ENCODE data around the gene ORM1.

Gene ORM1

DNA sequence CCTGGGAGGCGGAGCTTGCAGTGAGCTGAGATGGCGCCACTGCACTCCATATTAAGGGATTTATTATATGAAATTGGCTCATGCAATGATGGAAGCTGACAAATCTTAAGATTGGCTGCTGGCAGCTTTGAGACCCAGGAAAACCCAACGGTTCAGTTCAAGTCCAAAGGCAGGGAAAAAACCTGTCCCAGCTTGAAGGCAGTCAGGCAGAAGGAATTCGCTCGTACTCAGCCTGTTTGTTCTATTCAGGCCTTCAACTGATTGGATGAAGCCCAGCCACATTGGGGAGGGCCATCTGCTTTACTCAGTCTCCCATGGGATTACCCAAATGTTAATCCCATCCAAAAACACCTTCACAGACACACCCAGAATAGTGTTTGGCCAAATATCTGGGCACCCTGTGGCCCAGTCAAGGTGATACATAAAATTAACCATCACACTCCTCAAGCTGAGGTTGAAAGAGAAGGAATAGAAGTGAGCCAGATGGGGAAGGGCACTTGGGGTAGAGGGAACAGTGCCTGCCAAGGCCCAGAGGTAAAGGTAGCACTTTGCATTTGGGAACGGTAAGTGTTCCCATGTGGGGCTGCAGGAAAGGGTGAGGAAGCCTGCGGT lies 8.5 kb upstream of the ORM1 start:
- TF ChIP-seq, protein P1, sequence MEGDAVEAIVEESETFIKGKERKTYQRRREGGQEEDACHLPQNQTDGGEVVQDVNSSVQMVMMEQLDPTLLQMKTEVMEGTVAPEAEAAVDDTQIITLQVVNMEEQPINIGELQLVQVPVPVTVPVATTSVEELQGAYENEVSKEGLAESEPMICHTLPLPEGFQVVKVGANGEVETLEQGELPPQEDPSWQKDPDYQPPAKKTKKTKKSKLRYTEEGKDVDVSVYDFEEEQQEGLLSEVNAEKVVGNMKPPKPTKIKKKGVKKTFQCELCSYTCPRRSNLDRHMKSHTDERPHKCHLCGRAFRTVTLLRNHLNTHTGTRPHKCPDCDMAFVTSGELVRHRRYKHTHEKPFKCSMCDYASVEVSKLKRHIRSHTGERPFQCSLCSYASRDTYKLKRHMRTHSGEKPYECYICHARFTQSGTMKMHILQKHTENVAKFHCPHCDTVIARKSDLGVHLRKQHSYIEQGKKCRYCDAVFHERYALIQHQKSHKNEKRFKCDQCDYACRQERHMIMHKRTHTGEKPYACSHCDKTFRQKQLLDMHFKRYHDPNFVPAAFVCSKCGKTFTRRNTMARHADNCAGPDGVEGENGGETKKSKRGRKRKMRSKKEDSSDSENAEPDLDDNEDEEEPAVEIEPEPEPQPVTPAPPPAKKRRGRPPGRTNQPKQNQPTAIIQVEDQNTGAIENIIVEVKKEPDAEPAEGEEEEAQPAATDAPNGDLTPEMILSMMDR (IDR thresholded peaks at IDR 0.05; ENCODE audit: low read depth, low read length, missing control alignments): no peak
- H3K4me3 ChIP-seq (replicated peaks; ENCODE audit: low read depth, low read length): no peak overlapping the region
- DNase-seq (ENCODE audit: extremely low read depth, low read depth): no peak

DNA sequence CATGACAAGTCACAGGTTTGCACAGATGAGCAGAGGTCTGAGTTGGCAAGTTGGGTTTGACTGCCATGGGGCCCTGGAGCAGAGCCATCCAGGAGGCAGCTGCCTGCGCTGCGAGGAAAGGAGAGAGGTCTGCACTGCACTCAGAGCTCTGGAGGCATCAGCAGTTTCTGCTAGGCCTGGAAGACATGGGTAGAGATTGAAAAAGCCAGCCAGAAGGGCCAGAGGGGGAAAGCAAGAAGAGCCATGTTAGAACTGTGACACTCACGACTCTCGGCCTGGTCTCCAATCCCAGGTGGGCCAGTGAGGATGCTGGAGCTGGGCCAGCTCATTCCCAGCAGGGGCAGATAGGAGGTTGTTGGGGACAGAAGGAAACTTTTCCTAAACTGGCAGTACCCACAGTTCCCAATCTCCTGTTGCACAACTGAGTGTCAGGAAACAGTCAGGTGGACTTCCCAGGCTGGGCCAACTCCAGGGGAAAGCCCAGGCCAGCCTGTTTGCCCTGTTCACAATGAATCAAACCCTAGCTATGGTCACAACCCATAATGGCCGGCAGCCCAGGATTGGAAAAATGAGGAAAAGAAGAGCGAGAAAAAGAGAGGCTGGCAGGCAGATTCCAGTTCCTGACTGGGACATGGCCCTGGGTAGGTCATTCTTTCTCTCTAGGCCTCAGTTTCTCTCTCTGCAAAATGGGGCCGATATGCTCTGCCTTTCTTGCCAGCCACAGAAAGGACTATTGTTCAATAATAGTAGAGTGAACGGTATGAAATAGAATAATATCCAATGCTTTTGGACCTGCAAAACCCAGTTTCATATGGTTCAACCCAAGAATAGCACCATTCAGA lies 7.8 kb upstream of the ORM1 start:
- TF ChIP-seq, protein P1 (IDR thresholded peaks at IDR 0.05; ENCODE audit: low read depth, low read length, missing control alignments): no peak
- H3K4me3 ChIP-seq (replicated peaks; ENCODE audit: low read depth, low read length): no peak overlapping the region
- DNase-seq (ENCODE audit: extremely low read depth, low read depth): no peak

DNA sequence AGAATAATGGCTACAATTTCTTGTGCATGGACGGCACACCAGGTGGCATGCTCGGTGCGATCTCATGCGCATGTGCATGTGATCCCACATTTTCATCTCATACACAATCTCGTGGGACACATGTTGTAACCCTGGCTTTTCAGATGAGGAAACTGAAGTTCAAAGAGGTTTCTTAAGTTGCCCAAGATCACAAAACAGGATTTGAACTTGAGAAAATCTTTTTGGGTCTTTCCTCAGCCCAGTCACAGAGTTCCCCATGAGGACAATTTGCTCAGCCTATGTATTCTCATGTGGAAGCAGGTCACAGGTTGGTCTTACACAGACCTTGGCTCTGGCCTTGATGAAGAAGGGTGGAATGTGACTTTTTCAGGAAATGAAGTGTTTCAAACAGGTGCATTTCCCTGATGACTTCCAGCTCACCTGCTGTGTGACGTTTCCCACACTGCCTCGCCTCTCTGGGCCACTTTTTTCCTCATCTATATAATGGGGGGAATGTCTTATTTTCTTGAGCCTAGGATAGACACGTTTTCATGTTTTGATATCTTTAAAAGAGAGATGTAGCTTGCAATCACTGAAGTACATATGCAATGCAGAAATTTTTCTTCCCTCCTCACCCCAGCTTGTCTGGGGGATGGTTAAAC lies 7.1 kb upstream of the ORM1 start:
- no peak for DNase-seq (ENCODE audit: extremely low read depth, low read depth)
- TF ChIP-seq, protein P1 (IDR thresholded peaks at IDR 0.05; ENCODE audit: low read depth, low read length, missing control alignments): no peak
- no peak overlapping the region for H3K4me3 ChIP-seq (replicated peaks; ENCODE audit: low read depth, low read length)

DNA sequence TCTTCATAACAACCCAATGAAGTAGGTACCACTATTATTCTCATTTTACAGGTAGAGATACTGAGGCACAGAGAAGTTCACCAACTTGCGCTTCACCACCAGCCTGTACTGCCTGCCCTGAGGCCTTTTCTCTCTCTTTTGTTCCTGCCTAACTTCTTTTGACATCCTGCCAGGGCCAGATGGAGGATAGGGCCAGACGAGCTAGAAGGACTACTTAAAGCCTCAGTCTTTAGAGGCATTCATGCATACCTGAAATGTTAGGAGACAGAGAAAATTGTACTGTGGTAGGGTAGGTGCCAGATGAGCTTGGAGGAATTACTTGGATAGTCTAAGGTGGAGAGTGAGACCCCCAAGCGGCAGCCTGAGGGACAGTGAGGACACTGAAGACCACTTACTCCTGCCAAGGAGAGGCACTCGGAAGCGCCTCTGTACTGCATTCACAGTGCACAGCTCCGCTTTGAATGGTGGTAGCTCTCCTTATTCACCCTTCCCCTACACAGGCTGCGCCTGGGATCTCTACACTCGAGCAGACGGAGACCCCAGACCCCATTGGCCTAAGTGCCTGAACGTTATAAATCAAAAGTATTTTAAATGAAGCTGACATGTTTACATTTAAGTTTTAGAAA lies 6.2 kb upstream of the ORM1 start:
- TF ChIP-seq, protein P1 (IDR thresholded peaks at IDR 0.05; ENCODE audit: low read depth, low read length, missing control alignments): no peak
- DNase-seq (ENCODE audit: extremely low read depth, low read depth): no peak

DNA sequence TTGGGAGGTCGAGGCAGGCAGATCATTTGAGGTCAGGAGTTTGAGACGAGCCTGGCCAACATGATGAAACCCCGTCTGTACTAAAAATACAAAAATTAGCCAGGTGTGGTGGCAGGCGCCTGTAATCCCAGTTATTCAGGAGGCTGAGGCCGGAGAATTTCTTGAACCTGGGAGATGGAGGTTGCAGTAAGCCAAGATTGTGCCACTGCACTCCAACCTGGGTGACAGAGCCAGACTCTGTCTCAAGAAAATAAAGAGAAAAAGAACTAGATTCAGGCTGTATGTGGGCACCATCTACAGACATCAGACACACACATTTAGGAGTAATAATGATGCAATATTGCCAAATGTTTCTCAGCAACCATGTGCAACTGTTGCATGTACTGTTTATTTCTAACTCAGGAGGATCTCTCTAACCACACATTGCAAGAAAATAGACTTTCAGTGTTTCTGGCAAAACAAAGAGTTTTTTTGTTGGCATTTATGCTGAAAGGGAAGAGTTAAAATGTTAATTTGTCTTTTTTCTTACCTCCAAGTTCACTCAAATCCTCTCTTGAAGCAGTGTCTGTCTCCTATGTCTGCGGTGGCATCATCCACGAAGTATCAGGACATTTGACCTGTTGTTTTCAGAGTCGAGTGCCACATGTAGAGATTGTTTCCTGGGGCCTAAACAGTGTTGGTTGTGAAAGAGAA lies 5.1 kb upstream of the ORM1 start:
- TF ChIP-seq, protein P1 (IDR thresholded peaks at IDR 0.05; ENCODE audit: low read depth, low read length, missing control alignments): no peak
- no peak for DNase-seq (ENCODE audit: extremely low read depth, low read depth)
- H3K4me3 ChIP-seq (replicated peaks; ENCODE audit: low read depth, low read length): no peak overlapping the region

More for the DNA sequence above, 6.2 kb upstream of the ORM1 start:
- H3K4me3 ChIP-seq (replicated peaks; ENCODE audit: low read depth, low read length): no peak overlapping the region

DNA sequence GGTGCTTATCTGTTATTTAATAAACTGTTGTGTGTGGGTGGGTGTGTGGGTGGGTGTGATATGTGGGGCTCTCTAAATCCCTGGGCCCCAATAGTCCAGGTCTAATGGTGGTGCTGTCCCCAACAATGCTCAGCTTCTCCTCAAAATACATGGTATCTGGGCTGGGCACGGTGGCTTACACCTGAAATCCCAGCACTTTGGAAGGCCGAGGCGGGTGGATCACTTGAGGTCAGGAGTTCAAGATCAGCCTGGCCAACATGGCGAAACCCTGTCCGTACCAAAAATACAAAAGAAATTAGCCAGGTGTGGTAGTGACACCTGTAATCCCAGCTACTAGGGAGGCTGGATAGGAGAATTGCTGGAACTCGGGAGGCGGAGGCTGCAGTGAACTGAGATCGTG lies 4.5 kb upstream of the ORM1 start:
- TF ChIP-seq, protein P1 (IDR thresholded peaks at IDR 0.05; ENCODE audit: low read depth, low read length, missing control alignments): no peak
- no peak overlapping the region for H3K4me3 ChIP-seq (replicated peaks; ENCODE audit: low read depth, low read length)
- DNase-seq (ENCODE audit: extremely low read depth, low read depth): no peak
